GM19455 (cell line): ENCODE data around the gene NINJ1.
"Not testable (repeated sequence)": the region's sequence is repeated elsewhere in the genome, so short reads cannot be mapped to it uniquely, and the experiment has no call there.

ENCODE experiments used
- ATAC-seq: cut with Tn5 transposase; IDR thresholded peaks from one replicate; pipeline ENCODE4 v1.9.1; 2021; ENCODE audit not compliant: unreplicated experiment

Gene NINJ1

DNA sequence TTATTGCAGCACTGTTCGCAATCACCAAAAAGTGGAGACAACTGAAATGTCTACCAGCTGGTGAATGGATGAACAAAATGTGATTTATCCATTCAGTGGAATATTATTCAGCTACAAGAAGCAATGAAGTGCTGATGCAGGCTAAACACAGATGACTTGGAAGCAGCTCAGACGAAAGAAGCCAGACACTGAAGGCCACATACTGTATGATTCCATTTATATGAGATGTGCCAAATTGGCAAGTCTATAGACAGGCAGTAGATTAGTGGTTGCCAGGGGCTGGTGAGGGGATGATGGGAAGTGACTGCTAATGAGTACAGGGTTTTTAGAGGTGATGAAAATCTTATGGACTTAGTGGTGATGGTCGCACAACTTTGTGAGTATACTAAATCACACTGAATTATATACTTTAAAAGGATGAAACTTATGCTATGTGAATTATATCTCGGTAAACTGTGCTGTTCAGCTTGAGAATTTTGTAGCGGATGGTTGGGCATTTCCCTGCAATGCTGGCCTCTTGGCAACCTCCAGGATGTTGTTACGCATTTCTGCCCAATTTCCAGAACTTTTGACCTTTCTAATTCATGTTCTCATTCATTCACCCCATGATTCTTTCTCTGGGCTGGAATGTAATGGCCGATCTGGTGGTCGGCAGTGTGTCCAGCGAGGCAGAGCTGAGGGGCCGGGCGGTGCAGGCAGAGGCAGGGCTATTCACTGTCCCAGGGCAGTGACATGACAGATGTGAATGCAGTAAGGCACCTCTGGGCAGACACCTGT lies 27.9 kb upstream of the NINJ1 start:
- no peak for ATAC-seq

DNA sequence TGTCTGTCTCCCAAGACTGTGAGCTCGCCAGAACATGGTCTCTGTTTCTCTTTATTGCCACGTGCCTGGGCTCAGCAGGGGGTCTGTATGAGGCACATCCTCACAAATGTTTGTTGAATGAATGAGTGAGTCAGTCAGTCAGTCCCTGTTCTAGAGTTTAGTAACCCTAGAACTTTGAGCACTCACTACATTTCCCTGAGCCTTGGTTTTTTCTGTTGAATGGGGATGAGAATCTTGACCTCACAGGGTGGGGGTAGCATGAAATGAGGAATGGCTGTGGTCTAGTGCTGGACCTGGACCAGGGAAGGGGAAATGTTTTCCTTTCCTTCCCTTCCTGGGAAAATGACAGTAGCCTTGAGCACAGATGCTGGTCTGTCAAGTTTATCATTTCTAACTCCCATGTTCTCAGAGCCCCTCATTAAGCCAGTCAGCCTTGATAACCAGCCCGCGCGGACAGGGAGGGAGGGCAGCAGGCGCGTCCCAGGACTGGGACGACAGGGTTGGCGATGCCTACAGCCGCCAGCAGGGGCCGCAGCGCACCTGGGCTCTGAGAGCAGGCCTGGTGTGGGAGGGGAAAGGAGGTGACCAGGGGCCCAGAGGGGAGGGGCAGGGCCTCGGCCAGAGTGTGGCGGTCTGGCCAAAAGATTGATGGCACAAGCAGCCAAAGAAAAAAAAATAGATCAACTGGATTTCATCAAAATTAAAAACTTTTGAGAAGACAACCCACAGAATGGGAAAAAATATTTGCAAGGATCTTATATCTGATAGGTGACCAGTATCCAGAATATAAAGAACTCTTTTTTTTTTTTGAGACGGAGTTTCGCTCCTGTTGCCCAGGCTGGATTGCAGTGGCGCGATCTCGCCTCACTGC lies 25.8 kb upstream of the NINJ1 start:
- ATAC-seq, result no peak

DNA sequence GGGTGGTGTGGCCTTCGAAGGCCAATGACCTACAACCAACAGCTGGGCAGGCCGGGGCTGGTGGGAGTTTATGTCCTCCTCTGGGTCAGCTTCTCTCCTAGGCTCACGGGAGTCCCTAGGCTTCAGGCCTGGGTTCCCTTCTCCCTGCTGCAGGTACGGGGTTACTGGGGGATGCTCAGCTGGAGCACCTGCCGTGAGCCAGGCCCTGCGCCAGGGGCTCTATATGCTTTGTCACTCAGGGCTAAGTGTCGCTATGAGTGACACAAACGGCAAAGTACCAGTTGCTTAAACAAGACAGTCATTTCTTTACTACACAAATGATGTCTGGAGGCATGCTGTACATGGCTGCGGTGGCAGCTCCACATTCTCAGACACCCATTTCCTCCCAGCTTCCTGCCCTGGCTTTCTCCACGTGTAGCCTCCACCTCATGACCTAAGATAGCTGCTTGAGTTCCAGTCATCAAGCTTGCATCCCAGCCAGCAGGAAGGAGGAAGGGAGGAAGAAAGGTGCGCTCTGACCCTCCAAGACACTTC lies 22.5 kb upstream of the NINJ1 start:
- ATAC-seq, result peak; percentile 70

DNA sequence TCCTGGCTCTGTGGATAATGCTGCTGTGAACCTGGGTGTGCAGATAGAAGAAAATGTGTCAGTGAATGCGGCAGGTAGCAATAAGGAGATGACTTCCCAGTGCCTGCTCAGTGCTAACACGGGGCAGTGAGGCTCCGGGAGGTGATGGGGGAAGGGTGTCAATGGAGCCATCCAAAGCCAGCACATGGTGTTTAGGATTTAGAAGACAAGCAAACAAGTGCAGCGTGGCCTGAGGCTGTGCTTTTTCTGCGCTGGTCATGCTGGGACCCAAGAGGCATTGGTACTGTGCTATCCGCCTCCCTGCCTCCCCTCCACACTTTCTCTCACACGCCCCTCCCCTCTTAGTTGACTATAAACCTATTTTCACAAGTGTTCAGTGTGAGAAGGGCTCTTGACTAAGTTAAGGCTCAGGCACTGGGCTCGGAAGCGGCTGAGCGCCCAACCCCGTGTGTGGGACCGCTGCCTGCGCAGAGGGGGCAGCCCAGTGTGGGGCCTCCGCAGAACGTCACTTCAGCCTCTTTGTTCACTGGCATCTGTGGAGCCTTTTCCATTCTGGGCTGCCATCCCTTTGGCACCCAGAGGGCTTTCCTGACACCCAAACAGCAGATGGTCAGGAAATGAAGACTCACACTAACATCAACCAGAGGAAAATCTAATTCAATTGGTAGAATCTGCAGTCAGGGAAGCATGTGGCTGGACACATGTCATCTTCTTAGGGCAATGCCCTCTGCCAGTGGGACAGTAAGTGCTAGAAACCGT lies 21.8 kb upstream of the NINJ1 start:
- ATAC-seq, result peak; percentile 13

- ATAC-seq, result no peak
Observed at GRCh38 chr9:93154293-93154903, 20.3 kb upstream of the NINJ1 start.

- no peak for ATAC-seq
Observed at GRCh38 chr9:93151097-93151784, 17.2 kb upstream of the NINJ1 start.

DNA sequence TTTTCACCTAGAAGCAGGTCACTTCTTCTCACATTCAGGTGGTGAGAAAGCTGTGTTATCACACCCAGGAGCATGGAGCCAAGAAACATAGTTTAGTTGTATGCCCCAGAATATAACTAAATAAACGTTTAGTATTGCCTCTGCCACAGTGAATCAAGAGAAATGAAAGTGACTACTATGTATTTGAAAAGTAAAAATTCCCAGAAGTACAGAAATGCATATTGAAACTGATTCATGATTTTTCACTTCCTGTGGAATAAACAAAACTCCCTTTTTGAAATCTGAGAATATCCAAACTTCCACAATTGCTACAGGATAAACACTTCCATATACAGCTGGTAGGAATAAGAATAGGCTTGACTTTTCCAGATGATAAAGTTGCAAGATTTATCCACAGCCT lies 15.3 kb upstream of the NINJ1 start:
- no peak for ATAC-seq

- no peak for ATAC-seq
Observed at GRCh38 chr9:93148721-93149120, 14.7 kb upstream of the NINJ1 start.

DNA sequence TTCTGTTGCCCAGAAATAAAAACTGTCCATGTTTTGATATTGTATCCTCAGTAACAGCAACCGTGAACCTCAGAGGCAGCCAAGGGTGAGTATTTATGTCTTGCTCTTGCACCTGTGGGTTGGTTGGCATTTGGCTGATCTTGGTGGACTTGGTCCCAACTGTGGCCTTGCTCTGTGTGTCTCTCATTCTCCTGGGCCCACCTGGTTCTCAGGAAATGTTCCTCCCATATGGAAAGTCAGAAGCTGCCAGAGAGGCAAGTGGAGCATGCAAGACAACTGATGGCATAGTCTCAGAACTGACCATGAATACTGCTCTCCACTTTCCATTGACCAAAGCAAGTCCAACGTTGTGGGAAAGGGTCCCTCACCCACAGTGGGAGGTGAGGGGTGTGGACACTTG lies 13.6 kb upstream of the NINJ1 start:
- no peak for ATAC-seq

DNA sequence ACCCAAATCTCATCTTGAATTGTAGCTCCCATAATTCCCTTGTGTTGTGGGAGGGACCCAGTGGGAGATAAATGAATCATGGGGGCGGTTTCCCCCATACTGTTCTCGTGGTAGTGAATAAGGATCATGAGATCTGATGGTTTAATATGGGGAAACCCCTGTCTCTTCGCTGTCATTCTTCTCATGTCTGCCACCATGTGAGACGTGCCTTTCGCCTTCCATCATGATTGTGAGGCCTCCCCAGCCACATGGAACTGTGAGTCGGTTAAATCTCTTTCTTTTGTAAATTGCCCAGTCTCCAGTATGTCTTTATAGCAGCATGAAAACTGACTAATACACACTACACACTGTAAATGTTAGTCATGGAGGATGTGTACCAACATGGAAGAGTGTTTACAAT lies 12.6 kb upstream of the NINJ1 start:
- not testable (repeated sequence) for ATAC-seq

DNA sequence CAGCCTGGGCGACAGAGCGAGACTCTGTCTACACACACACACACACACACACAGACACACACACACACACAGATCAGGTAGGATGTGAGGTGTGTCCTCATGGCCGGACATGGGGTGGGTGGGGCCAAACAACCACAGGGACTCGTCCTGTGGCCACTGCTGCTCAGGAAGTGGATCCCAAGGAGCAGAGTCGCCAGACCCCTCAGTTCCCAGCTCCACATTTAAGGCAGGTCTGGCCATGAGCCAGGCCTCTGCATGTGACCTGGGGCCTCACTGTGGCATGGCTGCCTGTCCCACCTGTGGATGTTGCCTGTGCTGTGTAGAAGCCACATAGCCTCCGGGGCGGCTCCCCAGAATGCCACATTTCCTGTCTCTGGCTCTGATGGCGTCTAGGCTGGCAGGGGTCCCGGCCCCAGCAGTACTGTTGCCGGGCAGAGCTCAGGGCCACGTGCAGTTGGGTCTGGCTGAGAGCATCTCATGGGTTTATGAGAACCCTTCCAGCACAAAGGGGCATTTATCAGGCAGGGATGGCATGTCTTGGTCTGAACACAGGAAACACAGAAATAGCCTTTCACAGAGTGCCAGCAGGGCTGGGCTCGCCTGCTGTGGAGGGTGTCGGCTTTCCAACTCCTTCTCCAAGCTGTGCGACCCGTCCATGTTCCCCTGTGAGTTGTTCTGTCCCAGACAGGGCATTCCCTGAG lies 9.9 kb upstream of the NINJ1 start:
- ATAC-seq, result no peak

- ATAC-seq, result no peak
Observed at GRCh38 chr9:93141771-93142483, 7.9 kb upstream of the NINJ1 start.

GRCh38 chr9:93139365-93140182 lies 5.5 kb upstream of the NINJ1 start:
- no peak for ATAC-seq

GRCh38 chr9:93138171-93138764 lies 4.2 kb upstream of the NINJ1 start:
- no peak for ATAC-seq

- ATAC-seq, result no peak
Observed at GRCh38 chr9:93137362-93137761, 3.3 kb upstream of the NINJ1 start.

DNA sequence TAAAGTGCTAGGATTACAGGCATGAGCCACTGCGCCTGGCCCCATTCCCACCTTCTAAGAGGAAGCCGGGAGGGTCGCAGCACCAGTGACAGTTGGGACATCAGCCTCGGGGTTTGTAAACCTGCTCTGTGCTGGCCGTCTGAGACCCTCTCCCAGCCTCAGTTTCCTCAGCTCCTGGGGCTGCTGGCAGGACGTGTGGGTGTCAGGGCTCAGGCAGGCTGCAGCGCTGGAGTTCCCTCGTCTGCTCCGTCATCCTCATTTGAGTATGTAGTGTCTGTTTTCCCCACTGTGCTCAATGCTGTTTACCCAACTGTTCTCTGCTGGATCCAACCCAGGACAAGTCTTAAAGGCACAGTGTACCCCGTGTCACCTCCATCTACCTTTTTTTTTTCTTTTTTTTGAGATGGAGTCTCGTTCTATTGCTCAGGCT lies 2.0 kb upstream of the NINJ1 start:
- ATAC-seq, result no peak

DNA sequence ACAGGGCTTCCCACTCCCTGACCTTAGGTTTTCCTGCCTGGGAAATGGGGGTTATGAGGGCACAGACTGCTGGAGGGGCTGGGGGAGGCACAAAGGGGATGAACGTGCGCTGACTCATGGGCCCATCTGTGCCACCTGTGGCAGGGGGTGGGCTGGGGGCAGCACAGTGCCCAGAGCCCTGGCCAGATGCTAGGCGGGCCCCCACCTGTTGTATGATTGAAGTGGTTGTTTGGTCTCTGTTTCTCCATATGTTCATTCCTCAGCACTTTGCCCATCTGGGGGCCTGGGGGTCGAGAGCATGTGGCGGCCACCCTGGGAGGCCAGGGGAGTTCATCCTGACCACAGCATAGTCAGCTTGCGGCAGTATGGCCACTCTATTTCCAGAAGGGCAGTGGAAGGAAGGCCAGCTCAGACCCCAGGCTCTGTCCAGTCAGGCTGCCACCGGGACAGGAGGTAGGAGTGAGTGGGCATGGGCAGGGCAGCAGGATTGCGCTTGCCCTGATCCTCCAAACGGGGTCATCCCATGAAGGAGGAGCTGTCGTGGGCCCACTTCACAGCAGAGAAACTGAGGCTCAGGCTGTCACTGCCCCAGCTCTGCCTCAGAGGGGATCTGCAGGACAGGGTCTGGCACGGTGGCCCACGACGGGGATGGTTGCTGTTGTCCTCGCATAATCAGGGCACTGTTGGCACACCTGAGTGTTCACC lies 841 bp upstream of the NINJ1 start:
- no peak for ATAC-seq
